Suprapubic skin (tissue), 4 donors: ENCODE data around the gene ROBO1. TPM values are rescaled to one million over a fixed set of nuclear protein-coding genes. Genes with fewer than 3 reads are reported as not detected.

Experiments
- DNase-seq, 2 donors: peaks; one replicate each; pipeline ENCODE4 v3.0.0-alpha.2; 2019; ENCODE audit warnings: low spot score in 2 of 2
- H3K27ac ChIP-seq: fragments of 200-600 bp; sonication (generic); one replicate; pipeline ENCODE4 v1.5.1; 2019
- H3K27me3 ChIP-seq: fragments of 200-600 bp; sonication (generic); one replicate; pipeline ENCODE4 v1.5.1; 2019
- H3K36me3 ChIP-seq: fragments of 200-600 bp; sonication (generic); one replicate; pipeline ENCODE4 v1.5.1; 2019
- H3K4me1 ChIP-seq: fragments of 200-600 bp; sonication (generic); one replicate; pipeline ENCODE4 v1.5.1; 2019
- H3K4me3 ChIP-seq: fragments of 200-600 bp; sonication (generic); one replicate; pipeline ENCODE4 v1.5.1; 2019; ENCODE audit warnings: mild to moderate bottlenecking
- H3K9me3 ChIP-seq: fragments of 200-600 bp; sonication (generic); one replicate; pipeline ENCODE4 v1.5.1; 2019
- EP300 ChIP-seq: sonication (generic); formaldehyde crosslinking; IDR thresholded peaks from one replicate; pipeline ENCODE4 v1.6.1; 2017; ENCODE audit warnings: antibody characterized with exemption
- POLR2A ChIP-seq, 2 donors: fragments of 450-650 bp; IDR thresholded peaks; one replicate each; pipeline ENCODE4 v1.6.1; 2017; ENCODE audit warnings: antibody characterized with exemption in 2 of 2, mild to moderate bottlenecking in 2 of 2, moderate library complexity in 2 of 2
- POLR2AphosphoS5 ChIP-seq, 3 donors: sonication (generic); formaldehyde crosslinking; IDR thresholded peaks; one replicate each; pipeline ENCODE4 v1.6.1; 2017; ENCODE audit warnings: antibody characterized with exemption in 3 of 3
- WGBS: methylation state at CpG from one replicate; pipeline ENCODE4 v1.1.5; 2018; 5-methylcytosine and 5-hydroxymethylcytosine counted together
- total RNA-seq, 4 donors: library from RNA; depleted of rRNA; stranded (reverse); fragments of >200 nt; gene quantifications; one replicate each; pipeline ENCODE4 v1.1.0, GENCODE V29; 2016
- TF ChIP-seq, protein P1 (sequence below), 2 donors: fragments of 200-600 bp in 1 of 2; fragments of 450-650 bp in 1 of 2; sonication (generic) in 1 of 2; IDR thresholded peaks; one replicate each; pipeline ENCODE4 v1.5.1; 2016 to 2019; ENCODE audit warnings: antibody characterized with exemption in 2 of 2, mild to moderate bottlenecking in 1 of 2, moderate library complexity in 1 of 2

ROBO1 gene
- total RNA-seq, 4 donors from 2014 or later = 67.7 to 80.3 (median 71.3) TPM

DNA sequence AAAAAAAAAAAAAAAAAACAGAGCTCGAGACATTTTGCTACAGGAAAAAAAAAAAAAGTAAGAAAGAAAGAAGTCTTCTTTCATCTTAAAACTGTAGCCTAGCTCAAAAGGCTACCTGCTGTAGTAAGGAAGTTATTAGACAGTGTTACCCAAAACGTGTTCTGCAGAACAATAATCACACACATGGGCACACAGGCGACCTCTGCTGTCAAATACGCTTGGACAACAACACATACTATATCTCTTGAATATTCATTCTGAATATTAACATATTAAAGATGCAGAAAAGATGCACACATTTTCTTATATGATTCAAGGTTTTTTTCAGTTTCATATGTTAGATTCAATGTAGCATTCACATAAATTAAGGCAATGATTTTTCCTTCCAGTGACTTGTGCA lies 215.8 kb downstream of the ROBO1 start:
- Histone ChIP-seq H3K4me1 (no peaks in the 10 kb centered on the region), H3K4me3 (no peak overlapping the region), H3K27me3 (no peaks in the 10 kb centered on the region), H3K36me3 (no peaks in the 10 kb centered on the region), H3K27ac (no peak overlapping the region), H3K9me3 (no peaks in the 10 kb centered on the region)
- TF ChIP-seq POLR2AphosphoS5 (IDR thresholded peaks at IDR 0.05) (no peak), POLR2A (IDR thresholded peaks at IDR 0.05) (no peak), EP300 (no peak)
- TF ChIP-seq, protein P1, sequence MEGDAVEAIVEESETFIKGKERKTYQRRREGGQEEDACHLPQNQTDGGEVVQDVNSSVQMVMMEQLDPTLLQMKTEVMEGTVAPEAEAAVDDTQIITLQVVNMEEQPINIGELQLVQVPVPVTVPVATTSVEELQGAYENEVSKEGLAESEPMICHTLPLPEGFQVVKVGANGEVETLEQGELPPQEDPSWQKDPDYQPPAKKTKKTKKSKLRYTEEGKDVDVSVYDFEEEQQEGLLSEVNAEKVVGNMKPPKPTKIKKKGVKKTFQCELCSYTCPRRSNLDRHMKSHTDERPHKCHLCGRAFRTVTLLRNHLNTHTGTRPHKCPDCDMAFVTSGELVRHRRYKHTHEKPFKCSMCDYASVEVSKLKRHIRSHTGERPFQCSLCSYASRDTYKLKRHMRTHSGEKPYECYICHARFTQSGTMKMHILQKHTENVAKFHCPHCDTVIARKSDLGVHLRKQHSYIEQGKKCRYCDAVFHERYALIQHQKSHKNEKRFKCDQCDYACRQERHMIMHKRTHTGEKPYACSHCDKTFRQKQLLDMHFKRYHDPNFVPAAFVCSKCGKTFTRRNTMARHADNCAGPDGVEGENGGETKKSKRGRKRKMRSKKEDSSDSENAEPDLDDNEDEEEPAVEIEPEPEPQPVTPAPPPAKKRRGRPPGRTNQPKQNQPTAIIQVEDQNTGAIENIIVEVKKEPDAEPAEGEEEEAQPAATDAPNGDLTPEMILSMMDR (IDR thresholded peaks at IDR 0.05) = no peak
- WGBS = 41% methylated on average over 4 of the region's 4 CpGs
- DNase-seq = no peak

DNA sequence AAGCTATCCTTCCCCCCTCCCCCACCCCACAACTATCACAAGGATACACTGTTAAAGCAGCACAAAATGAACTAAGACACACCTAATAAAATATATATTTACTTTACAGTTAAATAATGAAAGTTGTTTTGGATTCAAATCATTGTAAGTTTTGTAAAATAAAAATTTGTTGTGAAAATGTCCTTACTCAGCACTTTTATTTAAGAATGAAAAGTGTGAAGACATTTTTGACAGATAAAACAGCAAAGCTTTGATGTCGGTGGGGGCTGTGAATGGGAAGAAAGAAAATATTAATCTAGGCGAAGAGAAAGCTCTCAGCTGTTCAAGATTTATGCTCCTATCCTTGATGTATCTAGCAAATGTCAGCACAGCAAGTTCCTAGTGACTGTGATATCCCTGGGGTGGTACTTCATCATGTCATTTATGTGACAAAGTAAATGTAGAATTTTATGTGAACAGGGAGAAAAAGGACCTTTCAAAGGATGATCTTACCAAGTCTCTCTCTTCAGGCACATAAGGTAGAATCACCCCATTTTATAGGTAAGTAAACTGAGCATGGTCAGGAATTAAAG lies 216.4 kb downstream of the ROBO1 start:
- 28% methylated on average over 2 of the region's 2 CpGs for WGBS
- H3K4me1 ChIP-seq = no peaks in the 10 kb centered on the region
- H3K9me3 ChIP-seq = no peaks in the 10 kb centered on the region
- no peak overlapping the region for H3K27ac ChIP-seq
- no peak for DNase-seq
- H3K36me3 ChIP-seq = no peaks in the 10 kb centered on the region
- H3K4me3 ChIP-seq = no peak overlapping the region
- H3K27me3 ChIP-seq = no peaks in the 10 kb centered on the region
- TF ChIP-seq POLR2A (IDR thresholded peaks at IDR 0.05) (no peak), EP300 (no peak), POLR2AphosphoS5 (IDR thresholded peaks at IDR 0.05) (no peak)

DNA sequence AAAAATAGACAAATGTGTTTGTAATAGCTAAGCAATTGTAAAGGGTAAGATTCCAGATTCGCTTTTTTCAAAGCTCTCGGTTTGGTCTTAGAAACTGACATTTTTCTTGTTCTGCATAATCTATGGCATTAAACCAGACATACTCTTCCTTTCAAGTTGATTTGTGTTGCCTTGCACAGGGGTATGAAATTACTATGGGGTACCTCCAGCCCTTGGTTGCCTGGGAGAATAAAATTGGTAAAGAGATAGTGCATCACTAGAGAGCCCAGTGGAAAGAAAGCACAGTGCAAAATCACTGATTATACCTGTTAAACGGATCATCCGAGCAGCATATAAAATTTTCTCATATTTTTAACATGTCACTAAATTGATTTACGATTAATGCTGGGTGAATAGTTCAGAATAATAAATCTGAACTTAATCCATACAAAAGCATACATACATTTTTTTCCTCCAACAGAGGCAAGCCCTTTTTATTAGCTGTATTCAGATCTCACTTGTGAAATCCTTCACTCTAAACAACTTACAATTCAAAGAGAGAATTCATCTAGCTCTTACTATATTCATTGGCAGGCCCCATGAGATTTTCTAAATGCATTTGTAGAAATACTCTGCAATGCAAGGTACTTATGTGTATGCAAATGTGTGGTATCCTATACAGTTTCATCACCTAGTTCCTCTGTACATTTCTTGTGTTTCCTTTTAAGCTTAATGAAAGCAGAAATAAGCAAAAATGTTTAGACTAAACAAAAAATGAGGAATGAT lies 224.4 kb downstream of the ROBO1 start:
- Histone ChIP-seq H3K27me3 (no peaks in the 10 kb centered on the region), H3K4me3 (no peak overlapping the region), H3K9me3 (no peaks in the 10 kb centered on the region), H3K27ac (no peak overlapping the region), H3K4me1 (no peaks in the 10 kb centered on the region), H3K36me3 (no peaks in the 10 kb centered on the region)
- WGBS = 37% methylated on average over 5 of the region's 5 CpGs
- TF ChIP-seq POLR2AphosphoS5 (IDR thresholded peaks at IDR 0.05) (no peak), POLR2A (IDR thresholded peaks at IDR 0.05) (no peak), EP300 (no peak)
- TF ChIP-seq, protein P1 (IDR thresholded peaks at IDR 0.05) = no peak
- no peak for DNase-seq

DNA sequence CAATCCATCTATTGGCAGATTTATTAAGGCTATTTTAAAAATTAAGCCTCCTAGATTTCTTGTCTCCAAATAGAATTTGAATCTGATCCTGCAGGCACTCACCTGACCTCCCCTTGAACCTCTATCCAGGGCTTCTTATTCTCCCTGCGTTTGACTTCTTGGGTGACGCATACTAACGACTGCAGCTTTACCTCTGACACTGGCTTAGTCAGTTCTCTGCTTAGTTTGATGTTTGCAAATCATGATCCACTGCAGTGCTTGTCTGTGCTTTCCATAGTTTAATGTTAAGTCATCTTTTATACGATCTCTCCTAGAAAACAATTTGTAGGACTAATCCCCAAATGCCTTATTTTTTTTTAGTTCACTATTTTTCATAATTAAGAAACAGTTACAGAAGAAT lies 233.1 kb downstream of the ROBO1 start:
- TF ChIP-seq POLR2A (IDR thresholded peaks at IDR 0.05) (no peak), EP300 (no peak), POLR2AphosphoS5 (IDR thresholded peaks at IDR 0.05) (no peak)
- TF ChIP-seq, protein P1 (IDR thresholded peaks at IDR 0.05) = no peak
- Histone ChIP-seq H3K27me3 (no peaks in the 10 kb centered on the region), H3K4me3 (no peak overlapping the region), H3K4me1 (no peaks in the 10 kb centered on the region), H3K9me3 (no peaks in the 10 kb centered on the region), H3K36me3 (no peaks in the 10 kb centered on the region), H3K27ac (no peak overlapping the region)
- 17% methylated on average over 4 of the region's 4 CpGs for WGBS
- no peak for DNase-seq

DNA sequence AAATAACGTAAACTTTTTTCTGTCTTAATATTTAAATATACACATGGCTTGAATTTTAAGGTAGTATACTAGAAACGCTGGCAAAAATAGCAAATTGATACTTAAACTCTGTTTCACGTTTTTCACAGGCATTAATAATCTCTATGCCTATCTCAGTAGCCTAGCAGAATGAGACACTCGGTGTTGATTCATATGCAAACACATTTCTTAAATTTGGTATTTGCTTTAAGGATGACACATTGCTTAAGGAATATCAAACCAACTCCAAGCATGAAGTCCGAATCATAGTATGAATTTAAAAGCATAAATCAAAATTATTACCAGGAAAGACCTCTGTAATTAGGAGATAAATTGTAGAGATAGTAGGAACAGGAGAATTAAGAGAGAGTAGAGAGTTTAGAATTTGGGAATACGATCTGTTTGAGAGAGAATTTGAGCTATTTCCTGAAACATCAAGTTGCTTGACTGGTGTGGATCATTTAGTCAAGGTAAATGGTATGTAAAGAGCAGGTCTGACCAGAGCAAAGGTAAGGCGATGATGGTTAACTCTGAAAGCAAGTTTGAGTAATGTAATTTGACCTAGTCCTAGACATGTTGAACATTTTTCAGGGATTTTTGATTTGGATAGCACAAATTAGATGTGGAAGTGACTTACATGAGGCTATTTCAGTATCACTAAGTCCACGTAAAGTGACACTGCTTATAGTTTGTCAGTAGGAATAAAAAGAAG lies 236.1 kb downstream of the ROBO1 start:
- Histone ChIP-seq H3K27ac (no peak overlapping the region), H3K27me3 (no peaks in the 10 kb centered on the region), H3K4me3 (no peak overlapping the region), H3K36me3 (no peaks in the 10 kb centered on the region), H3K9me3 (no peaks in the 10 kb centered on the region), H3K4me1 (no peaks in the 10 kb centered on the region)
- no peak for DNase-seq
- WGBS = 62% methylated on average over 8 of the region's 8 CpGs
- TF ChIP-seq EP300 = no peak
- TF ChIP-seq, protein P1 (IDR thresholded peaks at IDR 0.05) = no peak
- no peak for TF ChIP-seq POLR2A (IDR thresholded peaks at IDR 0.05)
- no peak for TF ChIP-seq POLR2AphosphoS5 (IDR thresholded peaks at IDR 0.05)
